Measurements from ENCODE around the gene ABHD16B. TPM values are rescaled to one million over a fixed set of nuclear protein-coding genes. Genes with fewer than 3 reads are reported as not detected.
"Not testable (repeated sequence)": the region's sequence is repeated elsewhere in the genome, so short reads cannot be mapped to it uniquely, and the experiment has no call there.

Gene ABHD16B
- total and polyA plus RNA-seq, 9 donors, result not detected

GRCh38 chr20:63863021-63863797 lies 1.9 kb downstream of the ABHD16B start:
- no peaks in the 10 kb centered on the region for H3K27me3 ChIP-seq (ENCODE audit: control insufficient read depth, insufficient read depth, low read length)
- no peak overlapping the region for H3K4me3 ChIP-seq (ENCODE audit: low read length)
- H3K4me1 ChIP-seq (ENCODE audit: control insufficient read depth, insufficient read depth, low read length), result peaks cover 38% of the 10 kb centered on the region
- WGBS (ENCODE audit: insufficient coverage), result 79% methylated on average over 7 of the region's 18 CpGs
- no peaks in the 10 kb centered on the region for H3K9me3 ChIP-seq (replicated peaks; ENCODE audit: control insufficient read depth, low read depth, low read length)
- peak overlapping the region; percentile 95 for H3K27ac ChIP-seq (ENCODE audit: low read length)
- no peak for DNase-seq
- H3K36me3 ChIP-seq (ENCODE audit: control insufficient read depth, insufficient read depth, low read length), result peaks cover 17% of the 10 kb centered on the region

- peak; percentile 93 for DNase-seq
- Histone ChIP-seq H3K27me3 (ENCODE audit: control insufficient read depth, insufficient read depth, low read length) (no peaks in the 10 kb centered on the region), H3K4me1 (ENCODE audit: control insufficient read depth, insufficient read depth, low read length) (peaks cover 30% of the 10 kb centered on the region), H3K36me3 (ENCODE audit: control insufficient read depth, insufficient read depth, low read length) (peaks cover 21% of the 10 kb centered on the region), H3K9me3 (replicated peaks; ENCODE audit: control insufficient read depth, low read depth, low read length) (no peaks in the 10 kb centered on the region), H3K27ac (ENCODE audit: low read length) (peak overlapping the region; percentile 95), H3K4me3 (ENCODE audit: low read length) (peak overlapping the region; percentile 96)
- WGBS (ENCODE audit: insufficient coverage), result 4% methylated on average over 33 of the region's 38 CpGs
Measured at GRCh38 chr20:63863798-63864544, 2.7 kb downstream of the ABHD16B start.

DNA sequence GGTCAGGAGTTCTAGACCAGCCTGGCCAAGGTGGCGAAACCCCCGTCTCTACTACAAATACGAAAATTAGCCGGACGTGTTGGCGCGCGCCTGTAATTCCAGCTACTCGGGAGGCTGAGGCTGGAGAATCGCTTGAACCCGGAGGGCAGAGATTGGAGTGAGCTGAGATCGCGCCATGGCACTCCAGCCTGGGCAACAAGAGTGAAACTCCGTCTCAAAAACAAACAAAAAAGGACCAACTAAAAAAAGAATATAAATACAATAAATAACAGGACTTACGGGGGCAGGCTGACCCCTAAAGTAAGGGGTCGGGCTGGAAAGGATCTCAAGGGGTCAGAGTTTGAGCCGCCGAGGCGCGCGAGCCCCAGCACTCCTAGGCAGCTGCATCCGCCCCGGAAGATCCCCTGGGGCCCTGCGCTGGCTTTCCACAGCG lies 3.3 kb downstream of the ABHD16B start:
- Histone ChIP-seq H3K4me1 (ENCODE audit: control insufficient read depth, insufficient read depth, low read length) (peaks cover 24% of the 10 kb centered on the region), H3K9me3 (replicated peaks; ENCODE audit: control insufficient read depth, low read depth, low read length) (no peaks in the 10 kb centered on the region), H3K27me3 (ENCODE audit: control insufficient read depth, insufficient read depth, low read length) (no peaks in the 10 kb centered on the region), H3K27ac (ENCODE audit: low read length) (peak overlapping the region; percentile 95), H3K36me3 (ENCODE audit: control insufficient read depth, insufficient read depth, low read length) (peaks cover 27% of the 10 kb centered on the region), H3K4me3 (ENCODE audit: low read length) (peak overlapping the region; percentile 96)
- 0% methylated on average over 10 of the region's 25 CpGs for WGBS (ENCODE audit: insufficient coverage)
- no peak for DNase-seq

DNA sequence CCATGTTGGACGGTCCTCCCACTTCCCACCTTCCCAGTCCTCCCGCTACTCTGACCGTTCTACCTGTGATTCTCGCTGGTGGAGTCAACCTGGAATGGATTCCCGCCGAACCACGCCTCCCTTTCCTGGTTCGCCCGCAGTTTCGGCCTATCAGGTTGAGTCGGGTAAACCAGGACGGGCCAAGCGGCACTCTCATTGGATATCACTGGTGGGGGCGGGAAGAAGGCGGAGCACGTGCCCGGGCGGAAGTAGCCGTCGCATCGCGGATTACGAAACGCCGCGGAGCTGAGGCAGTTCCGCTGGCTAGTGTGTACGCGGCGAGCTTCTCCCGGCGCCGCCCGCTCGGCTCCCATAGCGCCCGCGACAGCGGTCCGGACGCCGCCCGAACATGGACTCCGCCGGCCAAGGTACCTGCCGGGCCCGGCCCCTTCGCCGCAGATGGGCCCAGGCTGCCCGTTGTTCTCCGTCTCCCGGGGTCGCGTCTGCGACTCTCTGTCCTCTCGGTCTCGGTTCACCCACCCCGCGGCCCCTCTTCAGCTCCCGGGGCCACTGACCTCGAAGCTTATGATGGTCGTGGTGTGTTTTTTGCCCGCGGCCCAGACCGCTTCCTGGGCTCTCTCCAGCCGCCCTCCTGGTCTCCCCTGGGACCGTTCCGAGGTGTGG lies 3.8 kb downstream of the ABHD16B start, which contains the start of gene TPD52L2:
TPD52L2 (plus strand) TSS at position 293 of the 663 bp plus-strand sequence; CDS start at position 389, 96 bp downstream.
- under 1% methylated on average over 68 of the region's 68 CpGs for WGBS (ENCODE audit: insufficient coverage)
- no peaks in the 10 kb centered on the region for H3K27me3 ChIP-seq (ENCODE audit: control insufficient read depth, insufficient read depth, low read length)
- H3K27ac ChIP-seq (ENCODE audit: low read length), result peak within 1 kb of the TSS; percentile 95
- DNase-seq, result peak; percentile 99
- H3K36me3 ChIP-seq (ENCODE audit: control insufficient read depth, insufficient read depth, low read length), result peaks cover 31% of the 10 kb centered on the region
- peak within 1 kb of the TSS; percentile 96 for H3K4me3 ChIP-seq (ENCODE audit: low read length)
- H3K9me3 ChIP-seq (replicated peaks; ENCODE audit: control insufficient read depth, low read depth, low read length), result no peaks in the 10 kb centered on the region
- peaks cover 23% of the 10 kb centered on the region for H3K4me1 ChIP-seq (ENCODE audit: control insufficient read depth, insufficient read depth, low read length)

GRCh38 chr20:63867042-63867441 lies 5.7 kb downstream of the ABHD16B start:
- not testable (repeated sequence) for H3K27ac ChIP-seq (ENCODE audit: low read length); H3K27me3 ChIP-seq (ENCODE audit: control insufficient read depth, insufficient read depth, low read length); H3K9me3 ChIP-seq (replicated peaks; ENCODE audit: control insufficient read depth, low read depth, low read length); H3K4me3 ChIP-seq (ENCODE audit: low read length); DNase-seq
- Histone ChIP-seq H3K36me3 (ENCODE audit: control insufficient read depth, insufficient read depth, low read length) (peaks cover 38% of the 10 kb centered on the region), H3K4me1 (ENCODE audit: control insufficient read depth, insufficient read depth, low read length) (peaks cover 19% of the 10 kb centered on the region)
- 91% methylated on average over 12 of the region's 13 CpGs for WGBS (ENCODE audit: insufficient coverage)

GRCh38 chr20:63868264-63868663 lies 7.0 kb downstream of the ABHD16B start:
- no peak for DNase-seq
- H3K27ac ChIP-seq (ENCODE audit: low read length), result no peak overlapping the region
- H3K4me1 ChIP-seq (ENCODE audit: control insufficient read depth, insufficient read depth, low read length), result peaks cover 17% of the 10 kb centered on the region
- peaks cover 40% of the 10 kb centered on the region for H3K36me3 ChIP-seq (ENCODE audit: control insufficient read depth, insufficient read depth, low read length)
- WGBS (ENCODE audit: insufficient coverage), result 72% methylated on average over 4 of the region's 5 CpGs
- no peak overlapping the region for H3K4me3 ChIP-seq (ENCODE audit: low read length)
- H3K27me3 ChIP-seq (ENCODE audit: control insufficient read depth, insufficient read depth, low read length), result no peaks in the 10 kb centered on the region
- H3K9me3 ChIP-seq (replicated peaks; ENCODE audit: control insufficient read depth, low read depth, low read length), result no peaks in the 10 kb centered on the region

DNA sequence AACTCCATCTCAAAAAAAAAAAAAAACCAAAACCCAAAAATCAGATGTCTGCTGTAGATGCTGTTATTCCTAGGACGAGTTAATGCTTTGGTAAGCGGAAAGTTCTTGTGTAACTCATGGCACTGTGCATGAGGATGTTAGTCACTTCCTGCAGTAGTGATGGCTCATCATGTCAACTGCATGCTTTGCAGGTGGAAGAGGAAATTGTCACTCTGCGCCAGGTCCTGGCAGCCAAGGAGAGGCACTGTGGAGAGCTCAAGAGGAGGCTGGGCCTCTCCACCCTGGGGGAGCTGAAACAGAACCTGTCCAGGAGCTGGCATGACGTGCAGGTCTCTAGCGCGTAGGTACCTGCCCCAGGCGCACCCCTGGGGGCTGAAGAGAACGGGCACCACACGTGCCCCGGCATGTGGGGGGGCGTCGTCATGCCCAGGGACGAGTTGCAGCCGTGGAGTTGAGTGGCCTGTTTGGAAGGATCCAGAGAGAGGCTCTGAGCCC lies 12.2 kb downstream of the ABHD16B start:
- 89% methylated on average over 12 of the region's 14 CpGs for WGBS (ENCODE audit: insufficient coverage)

GRCh38 chr20:63874241-63874640 lies 12.9 kb downstream of the ABHD16B start:
- 97% methylated on average over 5 of the region's 7 CpGs for WGBS (ENCODE audit: insufficient coverage)
- H3K4me3 ChIP-seq (ENCODE audit: low read length); H3K27me3 ChIP-seq (ENCODE audit: control insufficient read depth, insufficient read depth, low read length); DNase-seq; H3K9me3 ChIP-seq (replicated peaks; ENCODE audit: control insufficient read depth, low read depth, low read length); H3K27ac ChIP-seq (ENCODE audit: low read length): not testable (repeated sequence)
- Histone ChIP-seq H3K4me1 (ENCODE audit: control insufficient read depth, insufficient read depth, low read length) (peaks cover 24% of the 10 kb centered on the region), H3K36me3 (ENCODE audit: control insufficient read depth, insufficient read depth, low read length) (peaks cover 78% of the 10 kb centered on the region)

More for the DNA sequence above, 12.2 kb downstream of the ABHD16B start:
- Histone ChIP-seq H3K4me1 (ENCODE audit: control insufficient read depth, insufficient read depth, low read length) (peaks cover 16% of the 10 kb centered on the region), H3K9me3 (replicated peaks; ENCODE audit: control insufficient read depth, low read depth, low read length) (no peaks in the 10 kb centered on the region), H3K27me3 (ENCODE audit: control insufficient read depth, insufficient read depth, low read length) (no peaks in the 10 kb centered on the region), H3K36me3 (ENCODE audit: control insufficient read depth, insufficient read depth, low read length) (peaks cover 77% of the 10 kb centered on the region), H3K27ac (ENCODE audit: low read length) (peak overlapping the region; percentile 45), H3K4me3 (ENCODE audit: low read length) (no peak overlapping the region)
- DNase-seq, result peak; percentile 85

DNA sequence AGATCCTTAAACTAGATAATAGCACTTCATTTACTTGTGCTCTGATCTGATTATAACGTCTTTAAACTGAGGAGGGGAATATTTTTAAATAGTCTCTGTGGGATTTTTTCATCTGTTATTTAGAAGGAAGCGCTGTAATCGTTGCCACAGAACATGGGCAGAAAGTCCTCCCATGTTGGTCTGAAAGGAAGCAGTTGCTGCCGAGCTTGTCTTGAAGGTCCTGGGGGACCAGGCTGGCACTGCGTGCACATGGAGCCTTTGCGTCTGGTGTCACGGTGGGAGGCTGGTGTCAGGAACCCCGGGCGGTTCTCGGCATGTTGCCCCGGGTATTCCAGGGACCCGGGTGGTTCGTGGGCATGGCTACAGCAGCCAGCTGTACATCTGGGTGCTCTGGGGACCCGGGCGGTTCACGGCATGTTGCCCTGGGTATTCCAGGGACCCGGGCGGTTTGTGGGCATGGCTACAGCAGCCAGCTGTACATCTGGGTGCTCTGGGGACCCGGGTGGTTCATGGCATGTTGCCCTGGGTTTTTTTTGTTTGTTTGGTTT lies 15.3 kb downstream of the ABHD16B start:
- peaks cover 26% of the 10 kb centered on the region for H3K4me1 ChIP-seq (ENCODE audit: control insufficient read depth, insufficient read depth, low read length)
- H3K27me3 ChIP-seq (ENCODE audit: control insufficient read depth, insufficient read depth, low read length), result no peaks in the 10 kb centered on the region
- H3K9me3 ChIP-seq (replicated peaks; ENCODE audit: control insufficient read depth, low read depth, low read length), result no peaks in the 10 kb centered on the region
- no peak overlapping the region for H3K4me3 ChIP-seq (ENCODE audit: low read length)
- WGBS (ENCODE audit: insufficient coverage), result 90% methylated on average over 17 of the region's 19 CpGs
- DNase-seq, result no peak
- H3K27ac ChIP-seq (ENCODE audit: low read length), result no peak overlapping the region
- peaks cover 71% of the 10 kb centered on the region for H3K36me3 ChIP-seq (ENCODE audit: control insufficient read depth, insufficient read depth, low read length)
